ENCODE measurements around the gene ERC2.

GRCh38 chr3:55683666-55684270 is 784.5 kb downstream of the ERC2 start:
- TF ChIP-seq CTCF (IDR thresholded peaks at IDR 0.05) (no peak), POLR2AphosphoS5 (IDR thresholded peaks at IDR 0.05) (no peak), POLR2A (IDR thresholded peaks at IDR 0.05) (no peak), EP300 (IDR thresholded peaks at IDR 0.05) (no peak)
